Measurements from ENCODE around the gene PIM1.

DNA sequence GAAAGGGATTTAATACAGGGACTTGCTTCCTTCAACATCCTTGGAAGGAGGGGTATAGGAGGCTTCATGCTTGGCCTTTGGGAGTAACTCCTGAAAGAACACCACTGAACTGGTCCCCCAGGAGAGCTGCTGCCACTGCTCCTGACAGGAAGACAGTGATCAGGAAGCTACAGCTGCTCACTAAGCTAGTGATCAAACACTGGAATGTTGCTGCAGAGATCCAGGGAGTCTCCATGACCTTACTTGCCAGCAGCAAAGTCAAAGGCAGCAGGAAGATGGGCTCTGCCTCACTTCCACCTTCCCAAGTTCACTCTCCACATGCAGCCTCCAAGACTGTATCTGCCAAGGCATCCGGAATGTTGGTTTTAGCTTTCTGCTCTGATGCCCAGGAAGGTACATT, 31.8 kb downstream of the PIM1 start:
- TF ChIP-seq, protein P1, sequence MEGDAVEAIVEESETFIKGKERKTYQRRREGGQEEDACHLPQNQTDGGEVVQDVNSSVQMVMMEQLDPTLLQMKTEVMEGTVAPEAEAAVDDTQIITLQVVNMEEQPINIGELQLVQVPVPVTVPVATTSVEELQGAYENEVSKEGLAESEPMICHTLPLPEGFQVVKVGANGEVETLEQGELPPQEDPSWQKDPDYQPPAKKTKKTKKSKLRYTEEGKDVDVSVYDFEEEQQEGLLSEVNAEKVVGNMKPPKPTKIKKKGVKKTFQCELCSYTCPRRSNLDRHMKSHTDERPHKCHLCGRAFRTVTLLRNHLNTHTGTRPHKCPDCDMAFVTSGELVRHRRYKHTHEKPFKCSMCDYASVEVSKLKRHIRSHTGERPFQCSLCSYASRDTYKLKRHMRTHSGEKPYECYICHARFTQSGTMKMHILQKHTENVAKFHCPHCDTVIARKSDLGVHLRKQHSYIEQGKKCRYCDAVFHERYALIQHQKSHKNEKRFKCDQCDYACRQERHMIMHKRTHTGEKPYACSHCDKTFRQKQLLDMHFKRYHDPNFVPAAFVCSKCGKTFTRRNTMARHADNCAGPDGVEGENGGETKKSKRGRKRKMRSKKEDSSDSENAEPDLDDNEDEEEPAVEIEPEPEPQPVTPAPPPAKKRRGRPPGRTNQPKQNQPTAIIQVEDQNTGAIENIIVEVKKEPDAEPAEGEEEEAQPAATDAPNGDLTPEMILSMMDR (IDR thresholded peaks at IDR 0.05), result no peak
- TF ChIP-seq POLR2AphosphoS5 (IDR thresholded peaks at IDR 0.05; ENCODE audit: low read depth, low read length) (no peak), SIN3A (IDR thresholded peaks at IDR 0.05; ENCODE audit: borderline replicate concordance, insufficient read depth, low read depth, low read length) (no peak)
